Astrocyte (in vitro differentiated cells and primary cell): Measurements from ENCODE around the gene CDKAL1. TPM values are rescaled to one million over a fixed set of nuclear protein-coding genes. Genes with fewer than 3 reads are reported as not detected.

Experiments
- DNase-seq: peaks from one replicate; pipeline ENCODE4 v3.0.0-alpha.2; 2010; ENCODE audit warnings: low read depth
- FAIRE-seq: peaks from 2 replicates; lab custom pipeline; 2011; peaks lifted over from hg19 to GRCh38; lab: Jason Lieb, UNC
- H2AFZ ChIP-seq: 2 replicates; pipeline ENCODE4 v1.6.0; 2012; ENCODE audit warnings: low read depth, low read length, inconsistent platforms
- H3K27ac ChIP-seq: 2 replicates; pipeline ENCODE4 v1.5.1; 2011; ENCODE audit warnings: low read depth, low read length, inconsistent platforms
- H3K27me3 ChIP-seq: 2 replicates; pipeline ENCODE4 v1.6.0; 2011; ENCODE audit warnings: low read length, inconsistent platforms; ENCODE audit not compliant: insufficient read depth
- H3K36me3 ChIP-seq: 2 replicates; pipeline ENCODE4 v1.5.1; 2011; ENCODE audit warnings: low read length, inconsistent platforms; ENCODE audit not compliant: insufficient read depth
- H3K4me1 ChIP-seq: 2 replicates; pipeline ENCODE4 v1.5.1; 2011; ENCODE audit warnings: low read length, inconsistent platforms; ENCODE audit not compliant: insufficient read depth
- H3K4me2 ChIP-seq: 2 replicates; pipeline ENCODE4 v1.6.0; 2012; ENCODE audit warnings: low read length, inconsistent platforms
- H3K4me3 ChIP-seq: 2 replicates; pipeline ENCODE4 v1.5.1; 2011; ENCODE audit warnings: low read depth, mild to moderate bottlenecking, low read length, inconsistent platforms; ENCODE audit not compliant: insufficient read depth
- H3K79me2 ChIP-seq: 2 replicates; pipeline ENCODE4 v1.6.0; 2012; ENCODE audit warnings: mild to moderate bottlenecking, low read length, inconsistent platforms; ENCODE audit not compliant: insufficient read depth
- H3K9ac ChIP-seq: 2 replicates; pipeline ENCODE4 v1.6.0; 2012; ENCODE audit warnings: mild to moderate bottlenecking, low read length, inconsistent platforms
- H3K9me3 ChIP-seq: 2 replicates; pipeline ENCODE4 v1.5.1; 2012; ENCODE audit warnings: low read depth, mild to moderate bottlenecking, low read length, inconsistent platforms; ENCODE audit not compliant: insufficient read depth
- H4K20me1 ChIP-seq: 2 replicates; pipeline ENCODE4 v1.6.0; 2012; ENCODE audit warnings: low read length, inconsistent platforms; ENCODE audit not compliant: insufficient read depth
- H3K27ac Mint-ChIP-seq: one replicate; pipeline ENCODE4 v1.8.0; 2021; ENCODE audit warnings: mild to moderate bottlenecking, mixed read lengths; ENCODE audit not compliant: unreplicated experiment
- H3K27me3 Mint-ChIP-seq: one replicate; pipeline ENCODE4 v1.8.0; 2021; ENCODE audit warnings: low read depth, mixed read lengths; ENCODE audit not compliant: unreplicated experiment
- H3K36me3 Mint-ChIP-seq: one replicate; pipeline ENCODE4 v1.8.0; 2021; ENCODE audit warnings: low read depth, mixed read lengths; ENCODE audit not compliant: unreplicated experiment
- H3K4me1 Mint-ChIP-seq: one replicate; pipeline ENCODE4 v1.8.0; 2021; ENCODE audit warnings: low read depth, mixed read lengths; ENCODE audit not compliant: unreplicated experiment
- H3K4me3 Mint-ChIP-seq: one replicate; pipeline ENCODE4 v1.8.0; 2021; ENCODE audit warnings: mild to moderate bottlenecking, moderate library complexity, mixed read lengths; ENCODE audit not compliant: unreplicated experiment
- H3K9me3 Mint-ChIP-seq: one replicate; pipeline ENCODE4 v1.8.0; 2021; ENCODE audit warnings: mild to moderate bottlenecking, mixed read lengths; ENCODE audit not compliant: unreplicated experiment
- EZH2 ChIP-seq: IDR thresholded peaks from 2 replicates; pipeline ENCODE4 v1.6.1; 2012; ENCODE audit warnings: mild to moderate bottlenecking, low read length, inconsistent platforms; ENCODE audit not compliant: insufficient read depth
- total RNA-seq: library from RNA; stranded (reverse); gene quantifications from 2 replicates; pipeline ENCODE4 v1.2.1, GENCODE V29; 2021
- TF ChIP-seq, protein P1 (sequence below): IDR thresholded peaks from 2 replicates; pipeline ENCODE4 v1.5.1; 2011; ENCODE audit warnings: low read depth, mild to moderate bottlenecking, inconsistent platforms, low read length, moderate library complexity; ENCODE audit not compliant: insufficient read depth

Gene CDKAL1
- total RNA-seq, 1 donor from 2014 or later, result 13.7 TPM

DNA sequence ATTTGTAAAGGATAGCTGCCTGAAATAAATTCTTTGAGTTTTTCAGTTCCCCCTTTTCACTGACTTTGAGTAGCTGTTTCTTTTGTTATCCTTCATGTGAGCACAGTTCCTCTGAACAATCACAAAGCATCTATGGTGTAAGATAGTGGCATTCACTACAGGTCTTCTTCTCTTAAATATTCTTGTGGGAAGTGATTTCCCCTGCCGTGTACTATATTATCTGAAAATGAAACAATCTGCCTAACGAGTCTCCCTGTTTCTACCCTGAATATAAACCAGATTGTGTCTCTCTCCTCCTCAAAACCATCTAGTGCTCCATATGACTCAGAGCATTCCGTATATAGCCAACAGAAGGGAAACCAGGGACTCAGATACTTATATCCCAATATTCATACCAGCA is 679.2 kb downstream of the CDKAL1 start:
- Histone ChIP-seq H4K20me1 (no peaks in the 10 kb centered on the region), H3K27me3 (no peaks in the 10 kb centered on the region), H3K79me2 (no peaks in the 10 kb centered on the region), H3K4me3 (no peak overlapping the region), H3K9me3 (no peaks in the 10 kb centered on the region), H3K27ac (no peak overlapping the region), H3K36me3 (no peaks in the 10 kb centered on the region), H3K4me1 (no peaks in the 10 kb centered on the region), H3K9ac (no peak overlapping the region), H2AFZ (no peak overlapping the region), H3K4me2 (no peak overlapping the region)
- H3K36me3 Mint-ChIP-seq, result peaks cover 5% of the 10 kb centered on the region
- H3K27me3 Mint-ChIP-seq, result no peaks in the 10 kb centered on the region
- DNase-seq (no peak), FAIRE-seq (no peak)
- TF ChIP-seq, protein P1, sequence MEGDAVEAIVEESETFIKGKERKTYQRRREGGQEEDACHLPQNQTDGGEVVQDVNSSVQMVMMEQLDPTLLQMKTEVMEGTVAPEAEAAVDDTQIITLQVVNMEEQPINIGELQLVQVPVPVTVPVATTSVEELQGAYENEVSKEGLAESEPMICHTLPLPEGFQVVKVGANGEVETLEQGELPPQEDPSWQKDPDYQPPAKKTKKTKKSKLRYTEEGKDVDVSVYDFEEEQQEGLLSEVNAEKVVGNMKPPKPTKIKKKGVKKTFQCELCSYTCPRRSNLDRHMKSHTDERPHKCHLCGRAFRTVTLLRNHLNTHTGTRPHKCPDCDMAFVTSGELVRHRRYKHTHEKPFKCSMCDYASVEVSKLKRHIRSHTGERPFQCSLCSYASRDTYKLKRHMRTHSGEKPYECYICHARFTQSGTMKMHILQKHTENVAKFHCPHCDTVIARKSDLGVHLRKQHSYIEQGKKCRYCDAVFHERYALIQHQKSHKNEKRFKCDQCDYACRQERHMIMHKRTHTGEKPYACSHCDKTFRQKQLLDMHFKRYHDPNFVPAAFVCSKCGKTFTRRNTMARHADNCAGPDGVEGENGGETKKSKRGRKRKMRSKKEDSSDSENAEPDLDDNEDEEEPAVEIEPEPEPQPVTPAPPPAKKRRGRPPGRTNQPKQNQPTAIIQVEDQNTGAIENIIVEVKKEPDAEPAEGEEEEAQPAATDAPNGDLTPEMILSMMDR, result no peak
- no peak for TF ChIP-seq EZH2
- no peaks in the 10 kb centered on the region for H3K9me3 Mint-ChIP-seq
- H3K4me1 Mint-ChIP-seq, result no peaks in the 10 kb centered on the region
- no peak overlapping the region for H3K4me3 Mint-ChIP-seq
- no peak overlapping the region for H3K27ac Mint-ChIP-seq

DNA sequence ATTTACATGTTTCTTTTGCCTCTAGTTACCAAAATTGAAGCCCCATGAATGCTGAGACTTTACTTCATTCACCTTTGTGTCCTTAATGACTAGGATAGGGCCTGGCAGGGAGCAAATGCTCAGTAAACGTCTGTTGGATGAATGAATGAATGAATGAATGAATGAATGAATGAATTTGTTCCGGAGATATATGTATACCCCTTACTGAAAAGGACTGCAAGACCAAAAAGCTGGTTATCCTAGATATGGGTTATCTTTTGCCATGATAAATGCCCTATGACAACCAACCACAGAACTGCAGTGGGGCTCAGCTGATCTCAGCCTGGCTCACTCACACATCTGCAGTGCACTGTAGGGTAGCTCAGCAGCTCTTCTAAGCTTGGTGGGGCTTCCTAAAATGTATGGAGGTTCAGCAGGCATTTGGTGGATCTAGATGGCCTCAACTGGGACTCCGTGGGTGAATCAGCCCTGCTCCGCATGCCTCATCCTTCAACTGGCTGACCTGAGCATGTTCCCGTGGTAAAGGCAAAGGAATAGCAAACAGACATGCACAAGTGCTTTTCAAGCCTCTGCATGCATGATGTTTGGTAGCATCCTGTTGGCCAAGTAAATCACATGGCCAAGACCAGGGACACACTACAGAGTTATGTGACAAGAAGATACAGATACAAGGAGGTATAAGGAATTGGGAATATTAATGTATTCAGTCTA is 680.6 kb downstream of the CDKAL1 start:
- no peak overlapping the region for H3K4me3 Mint-ChIP-seq
- peaks cover 5% of the 10 kb centered on the region for H3K36me3 Mint-ChIP-seq
- no peak overlapping the region for H3K4me2 ChIP-seq
- H3K27ac ChIP-seq, result no peak overlapping the region
- FAIRE-seq (no peak), DNase-seq (no peak)
- no peaks in the 10 kb centered on the region for H3K27me3 Mint-ChIP-seq
- no peaks in the 10 kb centered on the region for H3K9me3 ChIP-seq
- H3K27ac Mint-ChIP-seq, result no peak overlapping the region
- no peaks in the 10 kb centered on the region for H4K20me1 ChIP-seq
- H3K9ac ChIP-seq, result no peak overlapping the region
- no peaks in the 10 kb centered on the region for H3K27me3 ChIP-seq
- no peaks in the 10 kb centered on the region for H3K79me2 ChIP-seq
- no peak overlapping the region for H2AFZ ChIP-seq
- H3K36me3 ChIP-seq, result no peaks in the 10 kb centered on the region
- H3K4me1 Mint-ChIP-seq, result no peaks in the 10 kb centered on the region
- H3K9me3 Mint-ChIP-seq, result no peaks in the 10 kb centered on the region
- H3K4me1 ChIP-seq, result no peaks in the 10 kb centered on the region
- TF ChIP-seq, protein P1, result no peak
- no peak for TF ChIP-seq EZH2
- no peak overlapping the region for H3K4me3 ChIP-seq

DNA sequence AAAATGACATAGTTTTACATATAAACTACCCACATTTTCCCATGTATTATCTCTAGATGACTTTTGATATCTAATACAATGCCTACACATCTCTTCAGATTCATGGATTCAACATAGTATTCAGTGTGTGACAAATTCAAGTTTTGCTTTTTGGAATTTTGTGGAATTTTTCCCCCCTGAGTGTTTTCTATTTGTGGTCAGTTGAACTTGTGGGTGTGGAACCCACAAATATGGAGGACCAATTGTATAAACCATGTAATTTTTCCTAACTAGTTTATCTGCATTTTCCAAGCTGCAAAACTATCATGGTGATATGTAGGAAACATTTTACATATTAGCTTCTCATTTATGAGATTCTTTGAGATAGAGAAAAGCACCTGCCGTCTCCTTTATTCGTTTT is 685.0 kb downstream of the CDKAL1 start:
- no peaks in the 10 kb centered on the region for H3K27me3 Mint-ChIP-seq
- Histone ChIP-seq H3K4me1 (no peaks in the 10 kb centered on the region), H3K27ac (no peak overlapping the region), H3K27me3 (no peaks in the 10 kb centered on the region), H2AFZ (no peak overlapping the region), H3K79me2 (no peaks in the 10 kb centered on the region), H3K9ac (no peak overlapping the region), H4K20me1 (no peaks in the 10 kb centered on the region), H3K36me3 (no peaks in the 10 kb centered on the region), H3K4me2 (no peak overlapping the region), H3K9me3 (no peaks in the 10 kb centered on the region), H3K4me3 (no peak overlapping the region)
- H3K4me3 Mint-ChIP-seq, result no peak overlapping the region
- peak; percentile 33 for DNase-seq
- H3K9me3 Mint-ChIP-seq, result no peaks in the 10 kb centered on the region
- no peak for FAIRE-seq
- no peak overlapping the region for H3K27ac Mint-ChIP-seq
- H3K4me1 Mint-ChIP-seq, result no peaks in the 10 kb centered on the region
- TF ChIP-seq EZH2, result no peak
- TF ChIP-seq, protein P1, result no peak
- H3K36me3 Mint-ChIP-seq, result peaks cover 5% of the 10 kb centered on the region
